Neural cell (in vitro differentiated cells): Measurements from ENCODE around the gene YEATS4. TPM values are rescaled to one million over a fixed set of nuclear protein-coding genes. Genes with fewer than 3 reads are reported as not detected.

ENCODE experiments used
- H2AFZ ChIP-seq: fragments of 200-600, 300-800 bp; sonication (generic), shearing (Covaris generic); 2 replicates; pipeline ENCODE4 v1.6.0; 2014; ENCODE audit warnings: low read depth, mild to moderate bottlenecking, antibody characterized with exemption, low read length, moderate library complexity
- H3F3A ChIP-seq: fragments of 200-600 bp; shearing (Covaris generic); 2 replicates; pipeline ENCODE4 v1.6.1; 2016; ENCODE audit warnings: mild to moderate bottlenecking, moderate library complexity, mixed read lengths, antibody characterized with exemption, low read length; ENCODE audit not compliant: insufficient read depth, poor library complexity, severe bottlenecking
- H3K27ac ChIP-seq: fragments of 200-600, 300-800 bp; sonication (generic), shearing (Covaris generic); 2 replicates; pipeline ENCODE4 v1.5.1; 2014; ENCODE audit warnings: mild to moderate bottlenecking, low read length, moderate library complexity
- H3K27me3 ChIP-seq: fragments of 300-800, 200-600 bp; sonication (generic), shearing (Covaris generic); 2 replicates; pipeline ENCODE4 v1.6.0; 2014; ENCODE audit warnings: mild to moderate bottlenecking, low read depth, low read length, moderate library complexity; ENCODE audit not compliant: insufficient read depth
- H3K36me3 ChIP-seq: fragments of 300-800, 200-600 bp; sonication (generic), shearing (Covaris generic); 2 replicates; pipeline ENCODE4 v1.5.1; 2014; ENCODE audit warnings: mild to moderate bottlenecking, antibody characterized with exemption, low read length, moderate library complexity; ENCODE audit not compliant: insufficient read depth
- H3K4me2 ChIP-seq: fragments of 300-800, 200-600 bp; sonication (generic), shearing (Covaris generic); 2 replicates; pipeline ENCODE4 v1.6.0; 2014; ENCODE audit warnings: mild to moderate bottlenecking, low read length
- H3K4me3 ChIP-seq: fragments of 300-800, 200-600 bp; sonication (generic), shearing (Covaris generic); 2 replicates; pipeline ENCODE4 v1.5.1; 2014; ENCODE audit warnings: mild to moderate bottlenecking, low read length, moderate library complexity
- H3K79me2 ChIP-seq: fragments of 200-600 bp; shearing (Covaris generic); replicated peaks from 2 replicates; pipeline ENCODE4 v1.6.0; 2014; ENCODE audit warnings: mild to moderate bottlenecking, low read length, moderate library complexity; ENCODE audit not compliant: insufficient read depth
- H3K9ac ChIP-seq: fragments of 300-800, 200-600 bp; sonication (generic), shearing (Covaris generic); 2 replicates; pipeline ENCODE4 v1.6.1; 2016; ENCODE audit warnings: mild to moderate bottlenecking, low read length, mixed read lengths
- H3K9me2 ChIP-seq: fragments of 200-600 bp; shearing (Covaris generic); 2 replicates; pipeline ENCODE4 v1.6.1; 2016; ENCODE audit warnings: mild to moderate bottlenecking, low read length, mixed read lengths; ENCODE audit not compliant: insufficient read depth
- H3K9me3 ChIP-seq: fragments of 200-600, 300-800 bp; sonication (generic), shearing (Covaris generic); 2 replicates; pipeline ENCODE4 v1.6.1; 2016; ENCODE audit warnings: mild to moderate bottlenecking, mixed run types, low read length, moderate library complexity, mixed read lengths
- H4K20me1 ChIP-seq: fragments of 200-600 bp; shearing (Covaris generic); 2 replicates; pipeline ENCODE4 v1.6.1; 2016; ENCODE audit warnings: mild to moderate bottlenecking, mixed run types; ENCODE audit not compliant: insufficient read depth
- EP300 ChIP-seq: fragments of 450-650 bp; conservative IDR thresholded peaks from 2 replicates; pipeline ENCODE4 v1.6.1; 2014; ENCODE audit warnings: antibody characterized with exemption, mild to moderate bottlenecking, moderate library complexity; ENCODE audit not compliant: poor library complexity, severe bottlenecking
- EZH2 ChIP-seq: fragments of 200-600, 300-800 bp; shearing (Covaris generic), sonication (generic); IDR thresholded peaks from 2 replicates; pipeline ENCODE4 v1.6.1; 2014; ENCODE audit warnings: antibody characterized with exemption, low read length, borderline replicate concordance, mild to moderate bottlenecking; ENCODE audit not compliant: insufficient read depth, poor library complexity, severe bottlenecking
- MXI1 ChIP-seq: fragments of 450-650 bp; conservative IDR thresholded peaks from 2 replicates; pipeline ENCODE4 v1.6.1; 2014; ENCODE audit warnings: antibody characterized with exemption, mild to moderate bottlenecking; ENCODE audit not compliant: poor library complexity, severe bottlenecking
- POLR2AphosphoS5 ChIP-seq: IDR thresholded peaks from 2 replicates; pipeline ENCODE4 v1.6.1; 2012
- RAD21 ChIP-seq: fragments of 450-650 bp; conservative IDR thresholded peaks from 2 replicates; pipeline ENCODE4 v1.6.1; 2014; ENCODE audit warnings: antibody characterized with exemption, mild to moderate bottlenecking, moderate library complexity
- SMC3 ChIP-seq: fragments of 450-650 bp; conservative IDR thresholded peaks from 2 replicates; pipeline ENCODE4 v1.6.1; 2014; ENCODE audit warnings: antibody characterized with exemption, mild to moderate bottlenecking, moderate library complexity; ENCODE audit not compliant: poor library complexity
- TAF1 ChIP-seq: IDR thresholded peaks from 2 replicates; pipeline ENCODE4 v1.6.1; 2012; ENCODE audit warnings: low read depth
- polyA plus RNA-seq: library from polyadenylated mRNA; depleted of rRNA; stranded (reverse); fragments of >200 nt; gene quantifications from 2 replicates; pipeline ENCODE4 v1.2.3, GENCODE V29; 2014
- TF ChIP-seq, protein P1 (sequence below): fragments of 450-650 bp; IDR thresholded peaks from 2 replicates; pipeline ENCODE4 v1.5.1; 2014; ENCODE audit warnings: antibody characterized with exemption, mild to moderate bottlenecking, moderate library complexity; ENCODE audit not compliant: poor library complexity, severe bottlenecking
- TF ChIP-seq, protein P2 (sequence below): IDR thresholded peaks from 2 replicates; pipeline ENCODE4 v1.6.1; 2012; ENCODE audit warnings: borderline replicate concordance

YEATS4 gene
- polyA plus RNA-seq, 1 donor from 2014 or later, result 227 TPM

DNA sequence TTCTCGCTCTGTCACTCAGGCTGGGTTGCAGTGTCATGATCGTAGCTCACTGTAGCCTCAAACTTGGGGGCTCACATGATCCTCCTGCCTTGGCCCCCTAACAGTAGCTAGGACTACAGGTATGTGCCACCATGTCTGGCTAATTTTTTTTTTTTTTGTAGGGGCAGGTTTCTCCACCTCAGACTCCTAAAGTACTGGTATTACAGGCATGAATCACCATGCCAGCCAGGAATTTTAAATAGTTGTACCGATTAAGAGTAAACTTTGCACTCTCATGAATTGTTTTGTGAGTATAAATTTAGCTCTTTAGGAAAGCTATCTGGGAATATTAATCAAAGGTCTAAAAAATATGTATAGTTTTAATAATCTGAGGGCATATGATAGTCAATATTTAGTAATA, 25.5 kb downstream of the YEATS4 start:
- no peaks in the 10 kb centered on the region for H3K79me2 ChIP-seq
- no peak overlapping the region for H3K4me2 ChIP-seq
- H2AFZ ChIP-seq, result no peak overlapping the region
- H3K9me3 ChIP-seq, result no peaks in the 10 kb centered on the region
- no peaks in the 10 kb centered on the region for H3K27me3 ChIP-seq
- no peaks in the 10 kb centered on the region for H3K9me2 ChIP-seq
- H4K20me1 ChIP-seq, result no peaks in the 10 kb centered on the region
- no peak for TF ChIP-seq EZH2
- TF ChIP-seq EP300, result no peak
- TF ChIP-seq, protein P1, sequence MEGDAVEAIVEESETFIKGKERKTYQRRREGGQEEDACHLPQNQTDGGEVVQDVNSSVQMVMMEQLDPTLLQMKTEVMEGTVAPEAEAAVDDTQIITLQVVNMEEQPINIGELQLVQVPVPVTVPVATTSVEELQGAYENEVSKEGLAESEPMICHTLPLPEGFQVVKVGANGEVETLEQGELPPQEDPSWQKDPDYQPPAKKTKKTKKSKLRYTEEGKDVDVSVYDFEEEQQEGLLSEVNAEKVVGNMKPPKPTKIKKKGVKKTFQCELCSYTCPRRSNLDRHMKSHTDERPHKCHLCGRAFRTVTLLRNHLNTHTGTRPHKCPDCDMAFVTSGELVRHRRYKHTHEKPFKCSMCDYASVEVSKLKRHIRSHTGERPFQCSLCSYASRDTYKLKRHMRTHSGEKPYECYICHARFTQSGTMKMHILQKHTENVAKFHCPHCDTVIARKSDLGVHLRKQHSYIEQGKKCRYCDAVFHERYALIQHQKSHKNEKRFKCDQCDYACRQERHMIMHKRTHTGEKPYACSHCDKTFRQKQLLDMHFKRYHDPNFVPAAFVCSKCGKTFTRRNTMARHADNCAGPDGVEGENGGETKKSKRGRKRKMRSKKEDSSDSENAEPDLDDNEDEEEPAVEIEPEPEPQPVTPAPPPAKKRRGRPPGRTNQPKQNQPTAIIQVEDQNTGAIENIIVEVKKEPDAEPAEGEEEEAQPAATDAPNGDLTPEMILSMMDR, result no peak
- TF ChIP-seq, protein P2, sequence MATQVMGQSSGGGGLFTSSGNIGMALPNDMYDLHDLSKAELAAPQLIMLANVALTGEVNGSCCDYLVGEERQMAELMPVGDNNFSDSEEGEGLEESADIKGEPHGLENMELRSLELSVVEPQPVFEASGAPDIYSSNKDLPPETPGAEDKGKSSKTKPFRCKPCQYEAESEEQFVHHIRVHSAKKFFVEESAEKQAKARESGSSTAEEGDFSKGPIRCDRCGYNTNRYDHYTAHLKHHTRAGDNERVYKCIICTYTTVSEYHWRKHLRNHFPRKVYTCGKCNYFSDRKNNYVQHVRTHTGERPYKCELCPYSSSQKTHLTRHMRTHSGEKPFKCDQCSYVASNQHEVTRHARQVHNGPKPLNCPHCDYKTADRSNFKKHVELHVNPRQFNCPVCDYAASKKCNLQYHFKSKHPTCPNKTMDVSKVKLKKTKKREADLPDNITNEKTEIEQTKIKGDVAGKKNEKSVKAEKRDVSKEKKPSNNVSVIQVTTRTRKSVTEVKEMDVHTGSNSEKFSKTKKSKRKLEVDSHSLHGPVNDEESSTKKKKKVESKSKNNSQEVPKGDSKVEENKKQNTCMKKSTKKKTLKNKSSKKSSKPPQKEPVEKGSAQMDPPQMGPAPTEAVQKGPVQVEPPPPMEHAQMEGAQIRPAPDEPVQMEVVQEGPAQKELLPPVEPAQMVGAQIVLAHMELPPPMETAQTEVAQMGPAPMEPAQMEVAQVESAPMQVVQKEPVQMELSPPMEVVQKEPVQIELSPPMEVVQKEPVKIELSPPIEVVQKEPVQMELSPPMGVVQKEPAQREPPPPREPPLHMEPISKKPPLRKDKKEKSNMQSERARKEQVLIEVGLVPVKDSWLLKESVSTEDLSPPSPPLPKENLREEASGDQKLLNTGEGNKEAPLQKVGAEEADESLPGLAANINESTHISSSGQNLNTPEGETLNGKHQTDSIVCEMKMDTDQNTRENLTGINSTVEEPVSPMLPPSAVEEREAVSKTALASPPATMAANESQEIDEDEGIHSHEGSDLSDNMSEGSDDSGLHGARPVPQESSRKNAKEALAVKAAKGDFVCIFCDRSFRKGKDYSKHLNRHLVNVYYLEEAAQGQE, result no peak
- no peak for TF ChIP-seq RAD21
- no peak for TF ChIP-seq POLR2AphosphoS5
- TF ChIP-seq MXI1, result no peak
- TF ChIP-seq SMC3, result no peak
- TF ChIP-seq TAF1, result no peak
- H3K9ac ChIP-seq, result no peak overlapping the region
- no peak overlapping the region for H3K27ac ChIP-seq
- H3K36me3 ChIP-seq, result no peaks in the 10 kb centered on the region
- no peak overlapping the region for H3K4me3 ChIP-seq
- H3F3A ChIP-seq, result no peaks in the 10 kb centered on the region

DNA sequence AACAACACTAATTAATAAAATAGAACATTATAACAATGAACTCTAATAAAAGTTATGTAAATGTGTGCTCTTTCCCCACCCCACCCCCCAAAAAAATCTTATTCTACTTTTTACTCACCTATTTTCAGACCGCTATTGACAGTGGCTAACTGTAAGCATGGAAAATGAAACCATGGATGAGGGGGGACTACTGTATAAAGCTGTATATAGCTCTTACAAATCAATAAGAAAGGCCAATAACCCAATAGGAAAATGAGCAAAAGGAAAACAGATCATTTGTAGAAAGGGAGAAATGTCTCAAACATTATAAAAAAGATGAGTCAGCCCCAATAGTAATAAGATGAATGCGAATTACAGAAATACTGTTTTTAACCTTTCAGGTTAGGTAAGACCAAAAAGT, 27.4 kb downstream of the YEATS4 start:
- H3K27ac ChIP-seq, result no peak overlapping the region
- no peak overlapping the region for H3K9ac ChIP-seq
- TF ChIP-seq EZH2 (no peak), TAF1 (no peak), POLR2AphosphoS5 (no peak), MXI1 (no peak)
- TF ChIP-seq, protein P2, result no peak
- no peaks in the 10 kb centered on the region for H3K9me3 ChIP-seq
- no peak overlapping the region for H3K4me3 ChIP-seq
- no peaks in the 10 kb centered on the region for H3F3A ChIP-seq
- H3K9me2 ChIP-seq, result no peaks in the 10 kb centered on the region
- H3K4me2 ChIP-seq, result no peak overlapping the region
- no peaks in the 10 kb centered on the region for H3K36me3 ChIP-seq
- no peaks in the 10 kb centered on the region for H3K79me2 ChIP-seq
- no peaks in the 10 kb centered on the region for H4K20me1 ChIP-seq
- H2AFZ ChIP-seq, result no peak overlapping the region
- no peaks in the 10 kb centered on the region for H3K27me3 ChIP-seq
